Suprapubic skin (tissue), 3 donors: Measurements from ENCODE around the gene FOXN3.
"Not testable (repeated sequence)": the region's sequence is repeated elsewhere in the genome, so short reads cannot be mapped to it uniquely, and the experiment has no call there.

ENCODE experiments used
- EP300 ChIP-seq: sonication (generic); formaldehyde crosslinking; IDR thresholded peaks from one replicate; pipeline ENCODE4 v1.6.1; 2017; ENCODE audit warnings: antibody characterized with exemption
- POLR2A ChIP-seq, 2 donors: fragments of 450-650 bp; IDR thresholded peaks; one replicate each; pipeline ENCODE4 v1.6.1; 2017; ENCODE audit warnings: antibody characterized with exemption in 2 of 2, mild to moderate bottlenecking in 2 of 2, moderate library complexity in 2 of 2
- TF ChIP-seq, protein P1 (sequence below), 2 donors: fragments of 200-600 bp in 1 of 2; fragments of 450-650 bp in 1 of 2; sonication (generic) in 1 of 2; IDR thresholded peaks; one replicate each; pipeline ENCODE4 v1.5.1; 2016 to 2019; ENCODE audit warnings: antibody characterized with exemption in 2 of 2, mild to moderate bottlenecking in 1 of 2, moderate library complexity in 1 of 2

DNA sequence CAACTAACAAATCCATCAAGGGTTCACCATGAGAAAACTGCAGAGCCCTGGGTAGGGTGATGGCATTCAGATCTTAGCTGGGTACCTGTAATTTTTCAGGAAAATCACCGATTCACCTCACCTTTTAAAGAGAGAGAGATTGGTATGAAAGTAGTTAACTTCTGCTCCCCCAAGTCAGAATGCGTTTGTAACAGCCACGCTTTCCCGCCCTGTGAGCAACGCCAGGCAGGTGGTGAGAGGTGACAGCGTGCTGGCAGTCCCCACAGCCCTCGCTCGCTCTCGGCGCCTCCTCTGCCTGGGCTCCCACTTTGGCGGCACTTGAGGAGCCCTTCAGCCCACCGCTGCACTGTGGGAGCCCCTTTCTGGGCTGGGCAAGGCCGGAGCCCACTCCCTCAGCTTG is 305.8 kb downstream of the FOXN3 start:
- TF ChIP-seq, protein P1, sequence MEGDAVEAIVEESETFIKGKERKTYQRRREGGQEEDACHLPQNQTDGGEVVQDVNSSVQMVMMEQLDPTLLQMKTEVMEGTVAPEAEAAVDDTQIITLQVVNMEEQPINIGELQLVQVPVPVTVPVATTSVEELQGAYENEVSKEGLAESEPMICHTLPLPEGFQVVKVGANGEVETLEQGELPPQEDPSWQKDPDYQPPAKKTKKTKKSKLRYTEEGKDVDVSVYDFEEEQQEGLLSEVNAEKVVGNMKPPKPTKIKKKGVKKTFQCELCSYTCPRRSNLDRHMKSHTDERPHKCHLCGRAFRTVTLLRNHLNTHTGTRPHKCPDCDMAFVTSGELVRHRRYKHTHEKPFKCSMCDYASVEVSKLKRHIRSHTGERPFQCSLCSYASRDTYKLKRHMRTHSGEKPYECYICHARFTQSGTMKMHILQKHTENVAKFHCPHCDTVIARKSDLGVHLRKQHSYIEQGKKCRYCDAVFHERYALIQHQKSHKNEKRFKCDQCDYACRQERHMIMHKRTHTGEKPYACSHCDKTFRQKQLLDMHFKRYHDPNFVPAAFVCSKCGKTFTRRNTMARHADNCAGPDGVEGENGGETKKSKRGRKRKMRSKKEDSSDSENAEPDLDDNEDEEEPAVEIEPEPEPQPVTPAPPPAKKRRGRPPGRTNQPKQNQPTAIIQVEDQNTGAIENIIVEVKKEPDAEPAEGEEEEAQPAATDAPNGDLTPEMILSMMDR (IDR thresholded peaks at IDR 0.05) = not testable (repeated sequence)
- not testable (repeated sequence) for TF ChIP-seq POLR2A (IDR thresholded peaks at IDR 0.05); EP300
